H9 (cell line): ENCODE measurements around the gene DENND5A. TPM values are rescaled to one million over a fixed set of nuclear protein-coding genes. Genes with fewer than 3 reads are reported as not detected.

ENCODE experiments used
- DNase-seq: peaks from one replicate; pipeline ENCODE4 v3.0.0-alpha.2; 2017
- H2AFZ ChIP-seq: one replicate; pipeline ENCODE4 v1.6.1; 2013; ENCODE audit warnings: mild to moderate bottlenecking, low read length, control low read depth, moderate library complexity
- H2AK5ac ChIP-seq: 2 replicates; pipeline ENCODE4 v1.6.1; 2013; ENCODE audit warnings: low read length, control low read depth, mixed read lengths; ENCODE audit not compliant: insufficient read length
- H2BK120ac ChIP-seq: one replicate; pipeline ENCODE4 v1.6.1; 2013; ENCODE audit warnings: low read depth, mild to moderate bottlenecking, low read length, control low read depth, inconsistent platforms; ENCODE audit not compliant: poor library complexity, severe bottlenecking
- H2BK12ac ChIP-seq: 2 replicates; pipeline ENCODE4 v1.6.1; 2013; ENCODE audit warnings: low read length, control low read depth, mixed read lengths, low read depth; ENCODE audit not compliant: insufficient read length
- H2BK15ac ChIP-seq: 2 replicates; pipeline ENCODE4 v1.6.1; 2013; ENCODE audit warnings: low read depth, low read length, control low read depth
- H2BK20ac ChIP-seq: one replicate; pipeline ENCODE4 v1.6.1; 2013; ENCODE audit warnings: low read depth, mild to moderate bottlenecking, low read length, control low read depth, inconsistent platforms; ENCODE audit not compliant: poor library complexity, severe bottlenecking
- H2BK5ac ChIP-seq: 2 replicates; pipeline ENCODE4 v1.6.1; 2013; ENCODE audit warnings: low read length, control low read depth, mixed read lengths; ENCODE audit not compliant: insufficient read length
- H3K14ac ChIP-seq: 2 replicates; pipeline ENCODE4 v1.6.1; 2013; ENCODE audit warnings: low read length, control low read depth; ENCODE audit not compliant: insufficient read depth
- H3K18ac ChIP-seq: 2 replicates; pipeline ENCODE4 v1.6.1; 2013; ENCODE audit warnings: low read depth, mild to moderate bottlenecking, mixed read lengths, low read length, control low read depth; ENCODE audit not compliant: insufficient read length
- H3K23ac ChIP-seq: 2 replicates; pipeline ENCODE4 v1.6.1; 2013; ENCODE audit warnings: low read length, control low read depth, mixed read lengths, low read depth; ENCODE audit not compliant: insufficient read length
- H3K23me2 ChIP-seq: 2 replicates; pipeline ENCODE4 v1.6.1; 2013; ENCODE audit warnings: low read depth, mild to moderate bottlenecking, mixed read lengths, low read length, control low read depth; ENCODE audit not compliant: insufficient read length, poor library complexity, severe bottlenecking
- H3K27ac ChIP-seq: 2 replicates; pipeline ENCODE4 v1.5.1; 2013; ENCODE audit warnings: low read length, control low read depth, mixed read lengths, low read depth; ENCODE audit not compliant: insufficient read length
- H3K27me3 ChIP-seq: 2 replicates; pipeline ENCODE4 v1.6.1; 2013; ENCODE audit warnings: low read length, control low read depth, inconsistent platforms; ENCODE audit not compliant: insufficient read depth
- H3K4ac ChIP-seq: 2 replicates; pipeline ENCODE4 v1.6.1; 2013; ENCODE audit warnings: low read depth, mild to moderate bottlenecking, control low read depth, inconsistent platforms, low read length, moderate library complexity
- H3K4me1 ChIP-seq: 2 replicates; pipeline ENCODE4 v1.6.1; 2013; ENCODE audit warnings: low read length, control low read depth, inconsistent platforms; ENCODE audit not compliant: insufficient read depth
- H3K4me2 ChIP-seq: 2 replicates; pipeline ENCODE4 v1.6.1; 2013; ENCODE audit warnings: low read length, control low read depth, mixed read lengths; ENCODE audit not compliant: insufficient read length, insufficient read depth
- H3K56ac ChIP-seq: 2 replicates; pipeline ENCODE4 v1.6.1; 2013; ENCODE audit warnings: low read depth, mild to moderate bottlenecking, mixed read lengths, low read length, control low read depth; ENCODE audit not compliant: insufficient read length
- H3K79me1 ChIP-seq: 2 replicates; pipeline ENCODE4 v1.6.1; 2013; ENCODE audit warnings: low read depth, mild to moderate bottlenecking, moderate library complexity, low read length, control low read depth, inconsistent platforms; ENCODE audit not compliant: insufficient read depth, poor library complexity, severe bottlenecking
- H3K79me2 ChIP-seq: 2 replicates; pipeline ENCODE4 v1.6.1; 2013; ENCODE audit warnings: low read length, control low read depth, inconsistent platforms; ENCODE audit not compliant: insufficient read depth
- H3K9ac ChIP-seq: 2 replicates; pipeline ENCODE4 v1.6.1; 2013; ENCODE audit warnings: low read length, control low read depth, mixed read lengths; ENCODE audit not compliant: insufficient read length; ENCODE audit errors: extremely low read depth
- H3K9me3 ChIP-seq: one replicate; pipeline ENCODE4 v1.6.1; 2013; ENCODE audit warnings: low read depth, low read length, inconsistent platforms; ENCODE audit not compliant: control insufficient read depth
- H3T11ph ChIP-seq: one replicate; pipeline ENCODE4 v1.6.1; 2013; ENCODE audit warnings: mild to moderate bottlenecking, low read length, control low read depth, inconsistent platforms
- H4K20me1 ChIP-seq: one replicate; pipeline ENCODE4 v1.6.1; 2013; ENCODE audit not compliant: control insufficient read depth, insufficient read length, insufficient read depth
- H4K5ac ChIP-seq: 2 replicates; pipeline ENCODE4 v1.6.1; 2013; ENCODE audit warnings: low read depth, mild to moderate bottlenecking, mixed read lengths, low read length, control low read depth; ENCODE audit not compliant: insufficient read length
- H4K8ac ChIP-seq: replicated peaks from 2 replicates; pipeline ENCODE4 v1.6.1; 2013; ENCODE audit warnings: low read length, control low read depth, mixed read lengths, low read depth; ENCODE audit not compliant: insufficient read length
- H4K91ac ChIP-seq: 2 replicates; pipeline ENCODE4 v1.6.1; 2013; ENCODE audit warnings: low read depth, mild to moderate bottlenecking, moderate library complexity, mixed read lengths, low read length, control low read depth; ENCODE audit not compliant: insufficient read length
- H3K27ac Mint-ChIP-seq, 3 experiments: 2 replicates in 2 of 3; 3 replicates in 1 of 3; pipeline ENCODE4 v1.8.0; 2020 to 2021; ENCODE audit warnings: mixed read lengths in 3 of 3, mild to moderate bottlenecking in 1 of 3, moderate library complexity in 1 of 3
- H3K27me3 Mint-ChIP-seq: 2 replicates; pipeline ENCODE4 v1.8.0; 2021; ENCODE audit warnings: low read depth, mild to moderate bottlenecking, moderate library complexity, mixed read lengths
- H3K36me3 Mint-ChIP-seq, 3 experiments: 2 replicates in 2 of 3; 3 replicates in 1 of 3; pipeline ENCODE4 v1.8.0; 2020 to 2021; ENCODE audit warnings: low read depth in 3 of 3, mixed read lengths in 3 of 3; ENCODE audit not compliant: insufficient read depth in 1 of 3
- H3K4me1 Mint-ChIP-seq, 2 experiments: 2 replicates each; pipeline ENCODE4 v1.8.0; 2020; ENCODE audit warnings: mixed read lengths in 2 of 2
- H3K4me3 Mint-ChIP-seq, 2 experiments: 2 replicates in 1 of 2; 3 replicates in 1 of 2; pipeline ENCODE4 v1.8.0; 2020 to 2021; ENCODE audit warnings: mild to moderate bottlenecking in 2 of 2, mixed read lengths in 2 of 2, moderate library complexity in 1 of 2
- H3K9me3 Mint-ChIP-seq, 2 experiments: 2 replicates in 1 of 2; 3 replicates in 1 of 2; pipeline ENCODE4 v1.8.0; 2020; ENCODE audit warnings: mild to moderate bottlenecking in 2 of 2, mixed read lengths in 2 of 2, moderate library complexity in 1 of 2
- CTCF ChIP-seq: fragments of 200-600 bp; sonication (generic); conservative IDR thresholded peaks from 3 replicates; pipeline ENCODE4 v1.8.0; 2021; ENCODE audit warnings: antibody characterized with exemption, mild to moderate bottlenecking
- WGBS: extraction: QIAGEN DNeasy Blood & Tissue Kit; methylation state at CpG from one replicate; pipeline ENCODE4 v1.1.7; 2013; ENCODE audit warnings: missing lambda C conversion rate, low lambda C conversion rate, mixed read lengths; ENCODE audit not compliant: insufficient read length; ENCODE audit errors: extremely low coverage; 5-methylcytosine and 5-hydroxymethylcytosine counted together
- total RNA-seq: library from RNA; stranded (reverse); gene quantifications from 2 replicates; pipeline ENCODE4 v1.2.1, GENCODE V29; 2021

DENND5A gene
- total RNA-seq, 1 experiment from 2014 or later: 59.6 TPM

GRCh38 chr11:9219115-9219514 is 46.0 kb downstream of the DENND5A start:
- Histone ChIP-seq H3K9ac (no peak overlapping the region), H3K14ac (no peak overlapping the region), H4K20me1 (no peaks in the 10 kb centered on the region), H2BK120ac (no peak overlapping the region), H2AK5ac (no peak overlapping the region), H3K23me2 (no peaks in the 10 kb centered on the region), H4K91ac (no peak overlapping the region), H3K18ac (no peak overlapping the region), H3K56ac (no peak overlapping the region), H4K5ac (no peak overlapping the region), H2AFZ (no peak overlapping the region), H3K4me2 (no peak overlapping the region), H3K4ac (no peak overlapping the region), H3K4me1 (peaks cover 2% of the 10 kb centered on the region; the same call in 1 of the 2 replicates), H3K79me2 (peaks cover 8% of the 10 kb centered on the region; the same call in 1 of the 2 replicates), H2BK20ac (no peak overlapping the region), H3K9me3 (no peaks in the 10 kb centered on the region), H3K27me3 (no peaks in the 10 kb centered on the region), H2BK12ac (no peak overlapping the region), H2BK5ac (no peak overlapping the region), H2BK15ac (no peak overlapping the region), H3K27ac (no peak overlapping the region), H4K8ac (no peak overlapping the region), H3T11ph (no peak overlapping the region), H3K23ac (no peak overlapping the region), H3K79me1 (peaks cover 8% of the 10 kb centered on the region)
- peaks cover 21 to 23% of the 10 kb centered on the region in 2 experiments for H3K4me1 Mint-ChIP-seq
- no peak for DNase-seq
- no peaks in the 10 kb centered on the region for H3K27me3 Mint-ChIP-seq
- H3K9me3 Mint-ChIP-seq: no peaks in the 10 kb centered on the region
- no peaks in the 10 kb centered on the region for H3K36me3 Mint-ChIP-seq
- TF ChIP-seq CTCF: no peak
- H3K4me3 Mint-ChIP-seq: no peak overlapping the region
- H3K27ac Mint-ChIP-seq: peak overlapping the region; percentile 3 to 48 (median 14); a peak in 2 of 7 replicates
- no CpG with 5 or more reads among the region's 2 CpGs for WGBS
